OCI-LY7 (cell line): ENCODE measurements around the gene SERINC2. TPM values are rescaled to one million over a fixed set of nuclear protein-coding genes. Genes with fewer than 3 reads are reported as not detected.

Experiments used
- BruUV-seq: library from RNA; stranded (reverse); fragments of 400-500 nt; replicated peaks from 2 replicates; lab custom pipeline; 2021; lab: Mats Ljungman, UMichigan
- CTCF ChIA-PET: fragments of 300-600 bp; sonication (Branson Sonifier 250); formaldehyde crosslinking; loops from one replicate; lab custom pipeline; 2022; ENCODE audit warnings: antibody characterized with exemption; ENCODE audit not compliant: unreplicated experiment; lab: Charles Lee
- POLR2A ChIA-PET: fragments of 300-600 bp; sonication (Branson Sonifier 250); formaldehyde crosslinking; loops from one replicate; lab custom pipeline; 2022; ENCODE audit warnings: antibody characterized with exemption; lab: Charles Lee
- DNase-seq: peaks from one replicate; pipeline ENCODE4 v3.0.0-alpha.2; 2015; ENCODE audit warnings: low spot score
- H2AFZ ChIP-seq: fragments of 200-600 bp; sonication (generic), shearing (Covaris generic); 2 replicates; pipeline ENCODE4 v1.6.1; 2014; ENCODE audit warnings: mild to moderate bottlenecking, antibody characterized with exemption, low read length, moderate library complexity
- H3K27ac ChIP-seq: fragments of 200-600 bp; sonication (generic); 2 replicates; pipeline ENCODE4 v1.5.1; 2014; ENCODE audit warnings: mixed run types, low read depth, mild to moderate bottlenecking, moderate library complexity, low read length, inconsistent platforms; ENCODE audit not compliant: poor library complexity, severe bottlenecking
- H3K36me3 ChIP-seq: fragments of 200-600 bp; sonication (generic); 2 replicates; pipeline ENCODE4 v1.6.1; 2014; ENCODE audit warnings: mild to moderate bottlenecking, antibody characterized with exemption, low read length, moderate library complexity, mixed read lengths; ENCODE audit not compliant: insufficient read depth
- H3K4me1 ChIP-seq: fragments of 200-600 bp; sonication (generic); 2 replicates; pipeline ENCODE4 v1.5.1; 2014; ENCODE audit warnings: mild to moderate bottlenecking, low read length; ENCODE audit not compliant: insufficient read depth, poor library complexity, severe bottlenecking
- H3K4me2 ChIP-seq: fragments of 200-600 bp; sonication (generic); 2 replicates; pipeline ENCODE4 v1.6.1; 2014; ENCODE audit warnings: mild to moderate bottlenecking, low read length
- H3K4me3 ChIP-seq: fragments of 200-600 bp; sonication (generic); 2 replicates; pipeline ENCODE4 v1.5.1; 2014; ENCODE audit warnings: mild to moderate bottlenecking, low read depth, low read length; ENCODE audit not compliant: poor library complexity, severe bottlenecking
- H3K79me2 ChIP-seq: fragments of 200-600 bp; sonication (generic); 2 replicates; pipeline ENCODE4 v1.6.1; 2016; ENCODE audit warnings: low read depth, mild to moderate bottlenecking, low read length, moderate library complexity, mixed read lengths; ENCODE audit not compliant: insufficient read depth
- H3K9me2 ChIP-seq: fragments of 200-600 bp; sonication (generic); 2 replicates; pipeline ENCODE4 v1.6.1; 2016; ENCODE audit warnings: mild to moderate bottlenecking, low read length, mixed read lengths; ENCODE audit not compliant: insufficient read depth
- H3K9me3 ChIP-seq: fragments of 200-600 bp; sonication (generic); 2 replicates; pipeline ENCODE4 v1.6.1; 2014; ENCODE audit warnings: mild to moderate bottlenecking, mixed run types, low read length, mixed read lengths
- H4K20me1 ChIP-seq: fragments of 200-600 bp; sonication (generic); 2 replicates; pipeline ENCODE4 v1.6.1; 2014; ENCODE audit warnings: mild to moderate bottlenecking, antibody characterized with exemption, low read length, moderate library complexity, mixed read lengths; ENCODE audit not compliant: insufficient read depth
- CTCF ChIP-seq: fragments of 200-600 bp; sonication (generic); conservative IDR thresholded peaks from 2 replicates; pipeline ENCODE4 v1.5.1; 2014; ENCODE audit warnings: mild to moderate bottlenecking, antibody characterized with exemption, low read length, moderate library complexity, mixed read lengths
- EZH2phosphoT487 ChIP-seq: fragments of 200-600 bp; sonication (generic); IDR thresholded peaks from 2 replicates; pipeline ENCODE4 v1.6.1; 2018; ENCODE audit warnings: low read depth, borderline replicate concordance, mild to moderate bottlenecking, mixed run types, antibody characterized with exemption, low read length, moderate library complexity, mixed read lengths
- intact Hi-C: fragments of 100-400 bp; cut with micrococcal nuclease; formaldehyde crosslinking; loops from one replicate; pipeline ENCODE4 v1.10.0; 2022; ENCODE audit not compliant: unreplicated experiment
- total RNA-seq, 2 experiments: library from RNA; depleted of rRNA in 1 of 2; stranded (reverse); fragments of >200 nt in 1 of 2; shearing (Covaris generic) in 1 of 2; gene quantifications; 2 replicates each; pipeline ENCODE4 v1.2.3, GENCODE V29; 2014 to 2022

Gene SERINC2
- total RNA-seq, 2 experiments from 2014 or later = 3.5 to 11.1 TPM

GRCh38 chr1:31447210-31447609 is 34.2 kb downstream of the SERINC2 start:
- CTCF ChIA-PET = no interaction called here
- no TSS peak for BruUV-seq
- peaks cover 5% of the 10 kb centered on the region for H3K9me3 ChIP-seq
- H3K79me2 ChIP-seq = no peaks in the 10 kb centered on the region
- H3K27ac ChIP-seq = no peak overlapping the region
- no peaks in the 10 kb centered on the region for H3K4me1 ChIP-seq
- intact Hi-C loops = no loop called here
- no peak for TF ChIP-seq CTCF
- TF ChIP-seq EZH2phosphoT487 = no peak
- H3K36me3 ChIP-seq = no peaks in the 10 kb centered on the region
- no peak for DNase-seq
- no peak overlapping the region for H3K4me2 ChIP-seq
- H2AFZ ChIP-seq = no peak overlapping the region
- POLR2A ChIA-PET = no interaction called here
- H3K4me3 ChIP-seq = no peak overlapping the region
- H3K9me2 ChIP-seq = no peaks in the 10 kb centered on the region
- H4K20me1 ChIP-seq = no peaks in the 10 kb centered on the region

DNA sequence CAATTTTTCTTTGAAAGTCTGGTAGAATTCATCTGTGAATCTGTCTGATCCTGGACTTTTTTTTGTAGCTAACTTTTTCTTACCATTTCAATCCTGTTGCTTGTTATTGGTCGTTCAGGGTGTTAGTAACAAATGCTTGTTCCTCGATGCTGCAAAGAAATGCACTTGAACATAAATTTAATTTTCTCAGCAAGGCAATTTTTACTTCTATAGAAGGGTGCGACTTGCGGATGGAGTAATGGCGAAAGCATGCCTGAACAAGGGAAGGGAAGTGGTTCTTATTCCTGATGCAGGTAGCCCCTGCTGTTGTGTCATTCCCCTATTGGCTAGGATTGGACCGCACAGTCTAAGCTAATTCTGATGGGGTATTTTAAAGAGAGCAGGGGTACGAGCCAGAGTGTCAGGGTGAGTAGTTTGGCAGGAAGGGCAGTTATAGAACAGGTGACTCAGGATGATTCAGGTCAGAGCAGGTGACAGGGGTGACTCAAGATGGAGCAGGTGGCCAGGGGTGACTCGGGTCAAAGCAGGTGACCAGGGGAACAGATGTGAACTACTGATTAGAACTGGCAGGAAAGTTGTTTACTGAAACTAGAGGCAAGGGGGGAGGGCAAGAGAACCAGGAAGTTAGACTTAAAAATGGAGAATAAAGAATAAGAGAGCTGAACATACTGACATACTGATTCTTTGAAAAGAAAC is 40.5 kb downstream of the SERINC2 start:
- Histone ChIP-seq H3K4me3 (no peak overlapping the region), H3K4me1 (no peaks in the 10 kb centered on the region), H3K4me2 (no peak overlapping the region), H2AFZ (no peak overlapping the region), H4K20me1 (no peaks in the 10 kb centered on the region), H3K36me3 (no peaks in the 10 kb centered on the region), H3K79me2 (no peaks in the 10 kb centered on the region), H3K9me2 (no peaks in the 10 kb centered on the region), H3K9me3 (peaks cover 17% of the 10 kb centered on the region), H3K27ac (no peak overlapping the region)
- no TSS peak for BruUV-seq
- no peak for DNase-seq
- intact Hi-C loops = no loop called here
- ChIA-PET POLR2A (interaction anchor here (0.7 kb wide), 1 partner anchor 332 kb away, joined by 3 read pairs; no protein-coding TSS in a partner anchor), CTCF (no interaction called here)
- no peak for TF ChIP-seq EZH2phosphoT487
- TF ChIP-seq CTCF = no peak

DNA sequence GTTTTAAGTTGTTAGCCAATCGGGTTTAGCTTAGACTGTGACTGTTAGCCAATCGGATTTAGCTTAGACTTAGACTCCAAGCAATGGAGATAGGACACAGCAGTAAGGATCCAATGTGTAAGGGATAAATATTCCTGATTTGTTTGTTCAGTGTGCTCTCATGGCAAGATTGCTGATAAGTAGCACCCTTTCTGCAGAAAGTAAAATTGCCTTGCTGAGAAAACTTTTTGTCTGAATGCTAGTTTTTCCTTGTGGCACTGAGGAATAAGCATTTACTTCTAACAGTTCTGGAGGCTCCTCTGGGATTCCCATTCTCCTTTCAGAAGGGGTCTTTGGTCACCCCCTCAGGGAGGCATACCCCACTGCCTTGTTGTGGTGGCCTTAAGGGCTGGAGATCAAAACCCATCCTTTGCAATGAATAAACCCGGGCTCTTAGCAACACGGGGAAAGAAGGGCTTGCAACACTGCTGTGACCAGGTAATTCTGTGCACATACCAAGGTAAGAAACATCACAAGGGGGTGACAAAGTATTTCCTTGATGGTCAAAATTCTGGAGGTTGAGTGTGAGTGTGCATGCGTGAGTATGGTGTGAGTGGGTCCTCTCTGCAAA is 45.4 kb downstream of the SERINC2 start:
- H3K4me1 ChIP-seq = no peaks in the 10 kb centered on the region
- H3K27ac ChIP-seq = no peak overlapping the region
- DNase-seq = no peak
- ChIA-PET POLR2A (no interaction called here), CTCF (no interaction called here)
- peaks cover 26% of the 10 kb centered on the region for H3K9me3 ChIP-seq
- no peaks in the 10 kb centered on the region for H3K36me3 ChIP-seq
- no peak overlapping the region for H3K4me2 ChIP-seq
- no peak for TF ChIP-seq CTCF
- TF ChIP-seq EZH2phosphoT487 = no peak
- H3K9me2 ChIP-seq = no peaks in the 10 kb centered on the region
- H3K4me3 ChIP-seq = no peak overlapping the region
- no peaks in the 10 kb centered on the region for H4K20me1 ChIP-seq
- H3K79me2 ChIP-seq = no peaks in the 10 kb centered on the region
- BruUV-seq = no TSS peak
- intact Hi-C loops = no loop called here
- H2AFZ ChIP-seq = no peak overlapping the region
